AG04449 (cell line): Measurements from ENCODE around the gene MAP1S.

Experiments used
- CTCF ChIA-PET: fragments of 350-600 bp; formaldehyde crosslinking; extraction: SDS; loops from one replicate; lab custom pipeline; 2021; ENCODE audit warnings: antibody characterized with exemption; lab: Yijun Ruan, JAX
- POLR2A ChIA-PET: fragments of 400-600, 350-600 bp; formaldehyde crosslinking; extraction: SDS; loops from one replicate; lab custom pipeline; 2020; ENCODE audit warnings: antibody characterized with exemption, inconsistent platforms; lab: Yijun Ruan, JAX
- DNase-seq: peaks from one replicate; pipeline ENCODE4 v3.0.0-alpha.2; 2010; ENCODE audit warnings: low read depth, low spot score
- H3K4me3 ChIP-seq: 2 replicates; pipeline ENCODE4 v1.5.1; 2011; ENCODE audit warnings: low read depth, mild to moderate bottlenecking, control low read depth, low read length
- CTCF ChIP-seq: IDR thresholded peaks from one replicate; pipeline ENCODE4 v1.5.1; 2011; ENCODE audit warnings: mild to moderate bottlenecking, moderate library complexity, low read length, control low read depth, inconsistent platforms; ENCODE audit not compliant: insufficient read depth; ENCODE audit errors: missing control alignments

Gene MAP1S

GRCh38 chr19:17739121-17739875 is 20.0 kb downstream of the MAP1S start:
- DNase-seq = no peak
- CTCF ChIA-PET = interaction anchor here (1.8 kb wide), 1 partner anchor 133 kb away, joined by 3 read pairs; no protein-coding TSS in a partner anchor

GRCh38 chr19:17741456-17741855 is 22.2 kb downstream of the MAP1S start:
- TF ChIP-seq CTCF = no peak
- no peak for DNase-seq
- H3K4me3 ChIP-seq = no peak overlapping the region
- CTCF ChIA-PET = interaction anchor here (0.9 to 2.9 kb wide), 2 partner anchors 10 to 25 kb away, joined by 3 to 11 read pairs; no protein-coding TSS in a partner anchor
- POLR2A ChIA-PET = no interaction called here

More at GRCh38 chr19:17739121-17739875, 20.0 kb downstream of the MAP1S start:
- TF ChIP-seq CTCF = no peak
- POLR2A ChIA-PET = no interaction called here
- no peak overlapping the region for H3K4me3 ChIP-seq

- H3K4me3 ChIP-seq = no peak overlapping the region
- no peak for TF ChIP-seq CTCF
- POLR2A ChIA-PET = no interaction called here
- DNase-seq = no peak
- CTCF ChIA-PET = no interaction called here
Observed at GRCh38 chr19:17743874-17744580, 24.7 kb downstream of the MAP1S start.

- peak; percentile 21 for DNase-seq
- ChIA-PET CTCF (interaction anchor here (0.7 to 1.4 kb wide), 3 partner anchors 15 to 19 kb away, joined by 3 read pairs; no protein-coding TSS in a partner anchor), POLR2A (no interaction called here)
- TF ChIP-seq CTCF = no peak
- H3K4me3 ChIP-seq = peak overlapping the region; percentile 56
Observed at GRCh38 chr19:17747205-17748098, 28.2 kb downstream of the MAP1S start.

- no peak for TF ChIP-seq CTCF
- DNase-seq = no peak
- no peak overlapping the region for H3K4me3 ChIP-seq
- ChIA-PET POLR2A (no interaction called here), CTCF (interaction anchor here (0.9 to 1.2 kb wide), 3 partner anchors 18 to 29 kb away, joined by 3 read pairs; no protein-coding TSS in a partner anchor)
Observed at GRCh38 chr19:17748884-17749638, 29.8 kb downstream of the MAP1S start.
